ENCODE measurements around the gene KRT222. TPM values are rescaled to one million over a fixed set of nuclear protein-coding genes. Genes with fewer than 3 reads are reported as not detected.

Gene KRT222
- total and polyA plus RNA-seq, 7 donors: 0.35 to 5.0 (median 3.6) TPM; not detected in 1

DNA sequence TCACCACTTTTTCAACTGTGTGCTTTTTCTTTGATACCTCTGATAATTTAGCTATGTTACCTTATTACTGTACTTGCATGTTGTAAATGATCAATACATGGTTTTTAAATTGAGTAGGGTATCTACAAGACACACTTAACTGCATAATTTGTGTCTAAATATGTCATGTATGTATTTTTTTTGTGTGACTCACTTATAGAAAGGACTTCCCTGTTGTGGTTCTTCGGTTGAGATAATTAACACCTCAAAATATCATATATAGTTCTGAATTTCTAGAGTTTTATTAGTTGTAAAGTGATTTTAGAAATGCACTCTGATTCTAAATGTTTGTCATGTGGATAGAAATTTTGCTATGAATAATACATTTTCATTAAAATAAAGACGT, 14.5 kb upstream of the KRT222 start:
- 64 to 77% methylated on average over 2 of the region's 2 CpGs for WGBS, 2 donors
- intact Hi-C loops (cut with DNase I): no loop called here
- H3K4me1 ChIP-seq: no peaks in the 10 kb centered on the region
- no peak overlapping the region for H3K4me3 ChIP-seq
- peaks cover 0 to 46% (median 0%) of the 10 kb centered on the region in 3 donors for H3K27me3 ChIP-seq
- TF ChIP-seq, protein P1, sequence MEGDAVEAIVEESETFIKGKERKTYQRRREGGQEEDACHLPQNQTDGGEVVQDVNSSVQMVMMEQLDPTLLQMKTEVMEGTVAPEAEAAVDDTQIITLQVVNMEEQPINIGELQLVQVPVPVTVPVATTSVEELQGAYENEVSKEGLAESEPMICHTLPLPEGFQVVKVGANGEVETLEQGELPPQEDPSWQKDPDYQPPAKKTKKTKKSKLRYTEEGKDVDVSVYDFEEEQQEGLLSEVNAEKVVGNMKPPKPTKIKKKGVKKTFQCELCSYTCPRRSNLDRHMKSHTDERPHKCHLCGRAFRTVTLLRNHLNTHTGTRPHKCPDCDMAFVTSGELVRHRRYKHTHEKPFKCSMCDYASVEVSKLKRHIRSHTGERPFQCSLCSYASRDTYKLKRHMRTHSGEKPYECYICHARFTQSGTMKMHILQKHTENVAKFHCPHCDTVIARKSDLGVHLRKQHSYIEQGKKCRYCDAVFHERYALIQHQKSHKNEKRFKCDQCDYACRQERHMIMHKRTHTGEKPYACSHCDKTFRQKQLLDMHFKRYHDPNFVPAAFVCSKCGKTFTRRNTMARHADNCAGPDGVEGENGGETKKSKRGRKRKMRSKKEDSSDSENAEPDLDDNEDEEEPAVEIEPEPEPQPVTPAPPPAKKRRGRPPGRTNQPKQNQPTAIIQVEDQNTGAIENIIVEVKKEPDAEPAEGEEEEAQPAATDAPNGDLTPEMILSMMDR (IDR thresholded peaks at IDR 0.05): no peak
- no peak for TF ChIP-seq POLR2AphosphoS5 (IDR thresholded peaks at IDR 0.05)
- TF ChIP-seq POLR2A (IDR thresholded peaks at IDR 0.05): no peak
- no peak for TF ChIP-seq EP300 (IDR thresholded peaks at IDR 0.05)
- H3K9me3 ChIP-seq: no peaks in the 10 kb centered on the region
- no peak for DNase-seq
- H3K36me3 ChIP-seq: no peaks in the 10 kb centered on the region
- no peak overlapping the region for H3K27ac ChIP-seq

DNA sequence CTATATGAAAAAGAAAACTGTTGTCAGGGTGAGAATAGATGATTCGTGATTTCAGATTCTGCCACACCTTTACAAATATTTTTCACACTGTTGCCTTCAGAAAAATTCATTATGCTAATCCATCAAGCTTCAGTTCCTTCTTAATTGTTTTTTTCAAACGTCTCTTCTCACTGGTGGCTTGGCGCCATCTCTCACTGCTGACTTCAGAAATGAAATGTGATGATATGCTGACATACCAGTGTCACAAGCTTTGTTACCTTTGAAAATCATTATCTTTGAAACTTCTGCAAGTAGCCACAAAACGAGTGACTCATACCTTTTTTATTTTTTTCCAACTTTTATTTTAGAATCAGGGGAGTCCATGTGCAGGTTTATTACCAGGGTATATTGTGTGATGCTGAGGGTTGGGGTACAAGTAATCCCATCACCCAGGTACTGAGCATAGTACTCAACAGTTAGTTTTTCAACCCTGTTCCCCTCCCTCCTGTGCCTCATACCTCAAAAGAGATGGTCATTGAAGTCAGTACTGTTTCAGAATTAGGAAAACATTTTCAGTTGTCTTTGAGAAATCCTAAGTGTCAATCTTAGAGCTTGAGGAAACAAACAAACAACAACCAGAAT, 14.0 kb upstream of the KRT222 start:
- no peak overlapping the region for H3K4me3 ChIP-seq
- TF ChIP-seq POLR2AphosphoS5 (IDR thresholded peaks at IDR 0.05) (no peak), POLR2A (IDR thresholded peaks at IDR 0.05) (no peak), EP300 (IDR thresholded peaks at IDR 0.05) (no peak)
- TF ChIP-seq, protein P1 (IDR thresholded peaks at IDR 0.05): no peak
- H3K9me3 ChIP-seq: no peaks in the 10 kb centered on the region
- no peak for DNase-seq
- no peak overlapping the region for H3K27ac ChIP-seq
- no peaks in the 10 kb centered on the region for H3K36me3 ChIP-seq
- intact Hi-C loops (cut with DNase I): no loop called here
- peaks cover 0 to 46% (median 0%) of the 10 kb centered on the region in 3 donors for H3K27me3 ChIP-seq
- WGBS, 2 donors: 32 to 54% methylated on average over 4 of the region's 4 CpGs
- no peaks in the 10 kb centered on the region for H3K4me1 ChIP-seq

DNA sequence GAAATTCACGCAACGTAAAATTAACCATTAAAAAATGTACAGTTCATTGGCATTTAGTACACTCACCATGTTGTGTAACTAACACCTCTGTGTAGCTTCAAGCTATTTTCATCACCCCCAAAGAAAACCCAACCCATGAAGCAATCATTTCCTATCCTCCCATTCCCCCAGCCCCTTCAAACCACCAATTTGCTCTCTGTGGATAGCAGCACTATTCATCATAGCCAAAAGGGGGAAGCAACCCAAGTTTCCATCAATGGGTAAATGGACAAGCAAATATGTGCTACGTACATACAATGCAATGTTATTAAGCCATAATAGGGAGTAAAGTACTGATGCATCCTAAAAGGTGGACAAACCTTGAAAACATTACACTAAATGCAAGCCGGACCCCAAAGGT, 10.9 kb upstream of the KRT222 start:
- Histone ChIP-seq H3K4me1 (no peaks in the 10 kb centered on the region), H3K36me3 (no peaks in the 10 kb centered on the region), H3K9me3 (no peaks in the 10 kb centered on the region), H3K27me3 (peaks cover 0 to 46% (median 0%) of the 10 kb centered on the region in 3 donors), H3K27ac (no peak overlapping the region), H3K4me3 (no peak overlapping the region)
- intact Hi-C loops (cut with DNase I): no loop called here
- 81 to 87% methylated on average over 4 of the region's 4 CpGs for WGBS, 2 donors
- no peak for DNase-seq
- TF ChIP-seq, protein P1 (IDR thresholded peaks at IDR 0.05): no peak
- TF ChIP-seq POLR2AphosphoS5 (IDR thresholded peaks at IDR 0.05) (no peak), POLR2A (IDR thresholded peaks at IDR 0.05) (no peak), EP300 (IDR thresholded peaks at IDR 0.05) (no peak)

DNA sequence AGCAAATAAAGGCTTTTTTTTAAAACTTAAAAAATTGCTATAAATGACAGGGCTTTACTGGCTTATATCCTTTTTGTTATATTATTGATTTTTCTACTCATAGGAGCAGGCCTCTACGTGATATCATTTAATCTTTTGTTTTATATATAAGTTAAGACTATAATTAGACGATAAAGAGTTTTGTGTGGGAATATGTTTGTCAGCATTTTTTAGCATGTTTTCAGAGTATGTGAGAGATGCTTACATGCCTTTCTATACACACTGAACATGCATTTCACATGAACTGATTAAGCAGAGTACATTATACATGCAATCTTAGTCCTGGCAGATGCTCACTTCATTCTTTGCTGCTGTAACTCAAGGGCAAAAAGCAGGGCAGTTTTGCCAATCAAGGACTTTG, 7.7 kb upstream of the KRT222 start:
- WGBS, 2 donors: 92 to 93% methylated on average over 2 of the region's 2 CpGs
- Histone ChIP-seq H3K27me3 (peaks cover 0 to 24% (median 0%) of the 10 kb centered on the region in 3 donors), H3K4me3 (no peak overlapping the region), H3K4me1 (no peaks in the 10 kb centered on the region), H3K36me3 (no peaks in the 10 kb centered on the region), H3K9me3 (no peaks in the 10 kb centered on the region), H3K27ac (no peak overlapping the region)
- no peak for DNase-seq
- intact Hi-C loops (cut with DNase I): no loop called here
- TF ChIP-seq POLR2AphosphoS5 (IDR thresholded peaks at IDR 0.05): no peak
- TF ChIP-seq EP300 (IDR thresholded peaks at IDR 0.05): no peak

DNA sequence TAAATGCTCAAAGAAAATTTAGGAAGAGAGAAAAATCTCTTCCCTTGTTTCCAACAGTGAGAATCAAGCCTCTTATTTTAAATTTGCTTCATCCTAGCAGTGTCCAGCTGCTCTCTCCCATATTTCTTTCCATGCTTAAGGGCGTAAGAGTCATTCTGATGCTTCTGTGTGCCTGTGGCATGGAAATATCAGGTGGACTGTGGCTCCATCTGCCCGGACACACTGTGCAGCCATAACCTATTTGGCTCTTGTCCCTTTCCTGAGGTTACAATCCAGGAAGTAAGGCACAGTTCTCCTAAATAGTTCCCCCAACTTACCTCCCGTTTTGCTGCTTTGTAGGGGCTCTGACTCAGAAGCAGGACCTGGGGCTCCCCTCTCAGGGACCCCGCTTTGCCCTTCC, 6.3 kb upstream of the KRT222 start:
- Histone ChIP-seq H3K36me3 (no peaks in the 10 kb centered on the region), H3K27ac (no peak overlapping the region), H3K9me3 (no peaks in the 10 kb centered on the region), H3K4me3 (no peak overlapping the region), H3K4me1 (no peaks in the 10 kb centered on the region), H3K27me3 (peaks cover 0 to 22% (median 0%) of the 10 kb centered on the region in 3 donors)
- intact Hi-C loops (cut with DNase I): no loop called here
- no peak for DNase-seq
- WGBS, 2 donors: 48 to 51% methylated on average over 4 of the region's 4 CpGs
- TF ChIP-seq POLR2A (IDR thresholded peaks at IDR 0.05) (no peak), POLR2AphosphoS5 (IDR thresholded peaks at IDR 0.05) (no peak)
- TF ChIP-seq, protein P1 (IDR thresholded peaks at IDR 0.05): no peak
